HepG2 (cell line): ENCODE measurements around the gene HDDC2. TPM values are rescaled to one million over a fixed set of nuclear protein-coding genes. Genes with fewer than 3 reads are reported as not detected.

Experiments
- ATAC-seq: fragments of 200-7000 bp; cut with Tn5 transposase; 3 replicates; pipeline ENCODE4 v1.9.1; 2020; ENCODE audit warnings: mild to moderate bottlenecking, moderate library complexity
- BruUV-seq: library from RNA; stranded (reverse); fragments of 400-500 nt; replicated peaks from 2 replicates; lab custom pipeline; 2021; lab: Mats Ljungman, UMichigan
- CTCF ChIA-PET: fragments of 300-600 bp; formaldehyde crosslinking; extraction: SDS; loops from one replicate; lab custom pipeline; 2021; ENCODE audit warnings: low total read pairs, inconsistent platforms, low intra/inter-chr PET ratio; lab: Yijun Ruan, JAX
- POLR2A ChIA-PET: fragments of 350-600 bp; sonication (Branson Sonifier 250); formaldehyde crosslinking; loops from one replicate; lab custom pipeline; 2020; ENCODE audit warnings: antibody characterized with exemption, inconsistent platforms; lab: Yijun Ruan, JAX
- DNase-seq: peaks from one replicate; pipeline ENCODE4 v3.0.0-alpha.2; 2015; ENCODE audit warnings: low spot score
- FAIRE-seq: peaks from 3 replicates; lab custom pipeline; 2011; peaks lifted over from hg19 to GRCh38; lab: Jason Lieb, UNC
- H2AFZ ChIP-seq: one replicate; pipeline ENCODE4 v1.6.1; 2011; ENCODE audit warnings: low read length, inconsistent platforms
- H3K27ac ChIP-seq: fragments of 300-600 bp; 3 replicates; pipeline ENCODE4 v1.8.0; 2011; ENCODE audit warnings: mixed run types, mild to moderate bottlenecking, mixed read lengths, low read length, inconsistent platforms; ENCODE audit not compliant: insufficient read depth; ENCODE audit errors: extremely low read length
- H3K27me3 ChIP-seq, 2 experiments: fragments of 200-600 bp in 1 of 2; 2 replicates in 1 of 2; 3 replicates in 1 of 2; pipeline versions ENCODE4 v1.6.0 to v1.8.0; 2011; ENCODE audit warnings: low read length in 2 of 2, mild to moderate bottlenecking in 2 of 2, moderate library complexity in 2 of 2, inconsistent platforms in 1 of 2; ENCODE audit not compliant: insufficient read depth in 2 of 2, control insufficient read depth in 1 of 2
- H3K36me3 ChIP-seq, 2 experiments: fragments of 200-600 bp in 1 of 2; replicated peaks in 1 of 2; 2 replicates in 1 of 2; 3 replicates in 1 of 2; pipeline versions ENCODE4 v1.5.1 to v1.8.0; 2011; ENCODE audit warnings: low read length in 2 of 2, inconsistent platforms in 1 of 2; ENCODE audit not compliant: insufficient read depth in 2 of 2, control insufficient read depth in 1 of 2
- H3K4me1 ChIP-seq: 2 replicates; pipeline ENCODE4 v1.5.1; 2012; ENCODE audit warnings: low read length, inconsistent platforms; ENCODE audit not compliant: insufficient read depth
- H3K4me2 ChIP-seq: 2 replicates; pipeline ENCODE4 v1.6.0; 2011; ENCODE audit warnings: low read depth, low read length, inconsistent platforms
- H3K4me3 ChIP-seq, 3 experiments: fragments of 200-600 bp in 1 of 3; sonication (generic), shearing (Covaris generic) in 1 of 3; replicated peaks in 1 of 3; 2 replicates each; pipeline ENCODE4 v1.5.1; 2011 to 2016; ENCODE audit warnings: low read length in 3 of 3, inconsistent platforms in 2 of 3, low read depth in 2 of 3, mild to moderate bottlenecking in 2 of 3, control low read depth in 1 of 3, mixed read lengths in 1 of 3; ENCODE audit not compliant: insufficient read depth in 1 of 3
- H3K79me2 ChIP-seq: one replicate; pipeline ENCODE4 v1.6.1; 2011; ENCODE audit warnings: low read length, inconsistent platforms; ENCODE audit not compliant: insufficient read depth
- H3K9ac ChIP-seq: 2 replicates; pipeline ENCODE4 v1.6.0; 2011; ENCODE audit warnings: mild to moderate bottlenecking, low read depth, low read length, inconsistent platforms; ENCODE audit not compliant: insufficient read depth
- H3K9me3 ChIP-seq: 2 replicates; pipeline ENCODE4 v1.5.1; 2012; ENCODE audit warnings: mild to moderate bottlenecking, low read length
- H4K20me1 ChIP-seq: 2 replicates; pipeline ENCODE4 v1.6.0; 2011; ENCODE audit warnings: inconsistent platforms, mild to moderate bottlenecking, low read length, moderate library complexity; ENCODE audit not compliant: insufficient read depth
- CREBL2 ChIP-seq: sonication (generic); formaldehyde crosslinking; IDR thresholded peaks from 2 replicates; pipeline ENCODE4 v1.8.1; 2023; ENCODE audit warnings: missing genetic modification reagents, mild to moderate bottlenecking, borderline replicate concordance
- DMTF1 ChIP-seq: sonication (generic); formaldehyde crosslinking; IDR thresholded peaks from 2 replicates; pipeline ENCODE4 v1.4.0; 2020; ENCODE audit warnings: mild to moderate bottlenecking, missing genetic modification reagents
- KLF15 ChIP-seq: sonication (generic); formaldehyde crosslinking; IDR thresholded peaks from 2 replicates; pipeline ENCODE4 v1.8.1; 2023; ENCODE audit warnings: borderline replicate concordance, mild to moderate bottlenecking, inconsistent platforms, missing genetic modification reagents, mixed read lengths
- NFKBIZ ChIP-seq: IDR thresholded peaks from 2 replicates; pipeline ENCODE4 v1.6.1; 2018; ENCODE audit warnings: missing genetic modification reagents, missing compliant biosample characterization
- SAFB2 ChIP-seq: sonication (generic); formaldehyde crosslinking; IDR thresholded peaks from 2 replicates; pipeline ENCODE4 v1.5.1; 2020; ENCODE audit warnings: missing genetic modification reagents, low read depth, mild to moderate bottlenecking, borderline replicate concordance
- ZNF160 ChIP-seq: sonication (generic); formaldehyde crosslinking; IDR thresholded peaks from 2 replicates; pipeline ENCODE4 v1.8.0; 2022; ENCODE audit warnings: mild to moderate bottlenecking, inconsistent platforms, missing genetic modification reagents
- ZNF280B ChIP-seq: sonication (generic); formaldehyde crosslinking; IDR thresholded peaks from 2 replicates; pipeline ENCODE4 v1.5.0; 2020; ENCODE audit warnings: missing genetic modification reagents, mild to moderate bottlenecking, borderline replicate concordance
- ZNF781 ChIP-seq: sonication (generic); formaldehyde crosslinking; IDR thresholded peaks from 2 replicates; pipeline ENCODE4 v1.5.1; 2020; ENCODE audit warnings: borderline replicate concordance, mild to moderate bottlenecking, missing genetic modification reagents; ENCODE audit errors: not compliant biosample characterization
- WGBS: methylation state at CpG from one replicate; pipeline ENCODE4 v1.1.6; 2017; ENCODE audit warnings: low lambda C conversion rate; 5-methylcytosine and 5-hydroxymethylcytosine counted together
- in situ Hi-C: cut with HindIII; loops from 2 replicates; pipeline ENCODE4 v1.10.0; 2017; ENCODE audit warnings: low pct_unique_long_range_greater_than_20kb; ENCODE audit not compliant: extremely low pct_ligation_motif_present
- intact Hi-C: fragments of 100-400 bp; cut with micrococcal nuclease; formaldehyde crosslinking; loops from one replicate; pipeline ENCODE4 v1.10.0; 2022; ENCODE audit not compliant: unreplicated experiment
- polyA plus RNA-seq, 8 experiments: library from polyadenylated mRNA; depleted of rRNA in 3 of 8; stranded (reverse) in 7 of 8; unstranded in 1 of 8; fragments of >200 nt; fragmentation: Illumina TruSeq in 4 of 8; extraction: Trizol in 4 of 8; gene quantifications; 2 replicates each; pipeline versions ENCODE4 v1.2.1 to v1.2.3, GENCODE V29; 2011 to 2016; ENCODE audit warnings: low read depth in 4 of 8, missing spikeins in 1 of 8, mixed read lengths in 1 of 8; ENCODE audit not compliant: insufficient read depth in 1 of 8
- total RNA-seq, 5 experiments: library from RNA; depleted of rRNA; stranded (reverse); fragments of >200 nt; fragmentation: Illumina TruSeq; extraction: Trizol; gene quantifications; 2 replicates each; pipeline ENCODE4 v1.2.3, GENCODE V29; 2016; ENCODE audit warnings: low read depth in 1 of 5

Gene HDDC2
- total and polyA plus RNA-seq, 2 of the 13 experiments (the other 11 are each of a cell fraction or from before 2014, with no cell fraction given): 76.7 to 78.7 TPM

- ChIA-PET CTCF (no interaction called here), POLR2A (no interaction called here)
- H3K4me1 ChIP-seq: no peaks in the 10 kb centered on the region
- FAIRE-seq (no peak), DNase-seq (no peak), ATAC-seq (no peak)
- no peaks in the 10 kb centered on the region for H3K36me3 ChIP-seq
- no peak overlapping the region for H3K4me3 ChIP-seq
- H3K27me3 ChIP-seq: no peaks in the 10 kb centered on the region
- 0% methylated on average over 1 of the region's 1 CpG for WGBS
- no peak overlapping the region for H3K4me2 ChIP-seq
- in situ Hi-C loops: no loop called here
- H3K9me3 ChIP-seq: no peaks in the 10 kb centered on the region
- intact Hi-C loops: no loop called here
- H4K20me1 ChIP-seq: no peaks in the 10 kb centered on the region
- H3K9ac ChIP-seq: no peak overlapping the region
- BruUV-seq: no TSS peak
- TF ChIP-seq KLF15 (CRISPR knock-in tag) (no peak), NFKBIZ (CRISPR knock-in tag) (no peak), SAFB2 (no peak), ZNF280B (CRISPR knock-in tag) (no peak), CREBL2 (CRISPR knock-in tag) (no peak), DMTF1 (no peak), ZNF160 (CRISPR knock-in tag) (no peak), ZNF781 (no peak)
- no peak overlapping the region for H2AFZ ChIP-seq
- no peak overlapping the region for H3K27ac ChIP-seq
- H3K79me2 ChIP-seq: no peaks in the 10 kb centered on the region
Measured at GRCh38 chr6:125232466-125232865, 69.3 kb downstream of the HDDC2 start.
